NB4 (cell line): Measurements from ENCODE around the gene ZNF469.

Experiments
- DNase-seq: peaks from one replicate; pipeline ENCODE4 v3.0.0; 2010; ENCODE audit warnings: low read depth
- H3K4me3 ChIP-seq: one replicate; pipeline ENCODE4 v1.5.1; 2011; ENCODE audit warnings: mild to moderate bottlenecking, low read depth, low read length, moderate library complexity
- CTCF ChIP-seq: IDR thresholded peaks from one replicate; pipeline ENCODE4 v1.5.1; 2012; ENCODE audit warnings: low read depth, low read length
- MAX ChIP-seq: IDR thresholded peaks from 2 replicates; pipeline ENCODE4 v1.6.1; 2011; ENCODE audit warnings: low read depth, low read length
- MYC ChIP-seq: IDR thresholded peaks from 2 replicates; pipeline ENCODE4 v1.6.1; 2011; ENCODE audit warnings: low read depth, low read length
- POLR2A ChIP-seq: IDR thresholded peaks from 2 replicates; pipeline ENCODE4 v1.6.1; 2011; ENCODE audit warnings: mild to moderate bottlenecking; ENCODE audit not compliant: insufficient read length; ENCODE audit errors: extremely low read depth

Gene ZNF469

GRCh38 chr16:88393034-88393433 lies 10.3 kb downstream of the ZNF469 start:
- no peak for DNase-seq
- no peak overlapping the region for H3K4me3 ChIP-seq
- TF ChIP-seq MYC (no peak), CTCF (no peak), MAX (no peak), POLR2A (no peak)

GRCh38 chr16:88393571-88393970 lies 10.8 kb downstream of the ZNF469 start:
- H3K4me3 ChIP-seq = no peak overlapping the region
- DNase-seq = no peak
- TF ChIP-seq MYC (no peak), CTCF (no peak), POLR2A (no peak), MAX (no peak)

- no peak for DNase-seq
- no peak overlapping the region for H3K4me3 ChIP-seq
- TF ChIP-seq MAX (no peak), POLR2A (no peak), CTCF (no peak), MYC (no peak)
These were observed 11.7 kb downstream of the ZNF469 start for GRCh38 chr16:88394426-88394825.

GRCh38 chr16:88395669-88396584 lies 13.2 kb downstream of the ZNF469 start:
- TF ChIP-seq MYC (no peak), CTCF (no peak), POLR2A (no peak), MAX (no peak)
- no peak overlapping the region for H3K4me3 ChIP-seq
- DNase-seq = no peak

GRCh38 chr16:88398170-88398873 lies 15.6 kb downstream of the ZNF469 start:
- H3K4me3 ChIP-seq = no peak overlapping the region
- no peak for TF ChIP-seq MYC
- TF ChIP-seq MAX = no peak
- no peak for TF ChIP-seq POLR2A
- TF ChIP-seq CTCF = no peak
- no peak for DNase-seq
